Urinary bladder (tissue), 4 donors: ENCODE results near the gene COL13A1. TPM values are rescaled to one million over a fixed set of nuclear protein-coding genes. Genes with fewer than 3 reads are reported as not detected.

Source experiments
- DNase-seq: peaks from one replicate; pipeline ENCODE4 v3.0.0-alpha.2; 2015; ENCODE audit errors: extremely low spot score
- H3K27ac ChIP-seq: one replicate; pipeline ENCODE4 v1.5.1; 2013; ENCODE audit warnings: low read depth, mild to moderate bottlenecking, moderate library complexity
- H3K36me3 ChIP-seq: one replicate; pipeline ENCODE4 v1.6.1; 2013; ENCODE audit warnings: mild to moderate bottlenecking, moderate library complexity; ENCODE audit not compliant: insufficient read depth
- H3K4me1 ChIP-seq: one replicate; pipeline ENCODE4 v1.6.1; 2013; ENCODE audit warnings: mild to moderate bottlenecking, moderate library complexity; ENCODE audit not compliant: insufficient read depth
- H3K4me3 ChIP-seq: one replicate; pipeline ENCODE4 v1.5.1; 2013; ENCODE audit warnings: low read depth, low read length
- WGBS: extraction: QIAGEN DNeasy Blood & Tissue Kit; methylation state at CpG from one replicate; pipeline ENCODE4 v1.1.7; 2013; 5-methylcytosine and 5-hydroxymethylcytosine counted together
- polyA plus RNA-seq: library from polyadenylated mRNA; stranded (reverse); fragments of 200-250 nt; gene quantifications from one replicate; pipeline ENCODE4 v1.2.3, GENCODE V29; 2013
- total RNA-seq: library from RNA; depleted of rRNA; stranded (reverse); fragments of >200 nt; gene quantifications from one replicate; pipeline ENCODE4 v1.2.3, GENCODE V29; 2014
- donor health status: healthy with polysubstance abuse.
- donor health status: healthy.

The COL13A1 gene
- total and polyA plus RNA-seq, 2 donors = 5.7 to 9.2 TPM

GRCh38 chr10:69863580-69863979 is 61.9 kb downstream of the COL13A1 start:
- no peak for DNase-seq
- H3K4me1 ChIP-seq = no peaks in the 10 kb centered on the region
- no peaks in the 10 kb centered on the region for H3K36me3 ChIP-seq
- no peak overlapping the region for H3K4me3 ChIP-seq
- WGBS = 81% methylated on average over 5 of the region's 5 CpGs
- no peak overlapping the region for H3K27ac ChIP-seq

GRCh38 chr10:69864321-69864720 is 62.6 kb downstream of the COL13A1 start:
- Histone ChIP-seq H3K4me3 (no peak overlapping the region), H3K36me3 (no peaks in the 10 kb centered on the region), H3K27ac (no peak overlapping the region), H3K4me1 (no peaks in the 10 kb centered on the region)
- no peak for DNase-seq
- WGBS = 61% methylated on average over 3 of the region's 3 CpGs

- no peaks in the 10 kb centered on the region for H3K4me1 ChIP-seq
- DNase-seq = no peak
- H3K4me3 ChIP-seq = no peak overlapping the region
- WGBS = 91% methylated on average over 1 of the region's 1 CpG
- H3K36me3 ChIP-seq = no peaks in the 10 kb centered on the region
- H3K27ac ChIP-seq = no peak overlapping the region
Observed at GRCh38 chr10:69865450-69865849, 63.7 kb downstream of the COL13A1 start.

- Histone ChIP-seq H3K4me3 (no peak overlapping the region), H3K4me1 (no peaks in the 10 kb centered on the region), H3K27ac (no peak overlapping the region), H3K36me3 (no peaks in the 10 kb centered on the region)
- WGBS = 64% methylated on average over 5 of the region's 5 CpGs
- DNase-seq = no peak
Observed at GRCh38 chr10:69866246-69866687, 64.6 kb downstream of the COL13A1 start.

GRCh38 chr10:69866688-69867461 is 65.2 kb downstream of the COL13A1 start:
- DNase-seq = peak; percentile 64
- 34% methylated on average over 28 of the region's 28 CpGs for WGBS
- Histone ChIP-seq H3K4me3 (no peak overlapping the region), H3K27ac (peak overlapping the region; percentile 42), H3K36me3 (no peaks in the 10 kb centered on the region), H3K4me1 (no peaks in the 10 kb centered on the region)

- Histone ChIP-seq H3K36me3 (no peaks in the 10 kb centered on the region), H3K4me3 (no peak overlapping the region), H3K27ac (no peak overlapping the region), H3K4me1 (no peaks in the 10 kb centered on the region)
- no peak for DNase-seq
- 87% methylated on average over 13 of the region's 13 CpGs for WGBS
Observed at GRCh38 chr10:69867699-69868558, 66.2 kb downstream of the COL13A1 start.

GRCh38 chr10:69868821-69869220 is 67.1 kb downstream of the COL13A1 start:
- H3K4me1 ChIP-seq = no peaks in the 10 kb centered on the region
- 75% methylated on average over 2 of the region's 2 CpGs for WGBS
- H3K27ac ChIP-seq = no peak overlapping the region
- H3K36me3 ChIP-seq = no peaks in the 10 kb centered on the region
- no peak overlapping the region for H3K4me3 ChIP-seq
- no peak for DNase-seq

- H3K4me1 ChIP-seq = no peaks in the 10 kb centered on the region
- H3K36me3 ChIP-seq = no peaks in the 10 kb centered on the region
- H3K4me3 ChIP-seq = no peak overlapping the region
- no peak for DNase-seq
- WGBS = 66% methylated on average over 3 of the region's 3 CpGs
- no peak overlapping the region for H3K27ac ChIP-seq
Observed at GRCh38 chr10:69869291-69869961, 67.7 kb downstream of the COL13A1 start.

- 89% methylated on average over 7 of the region's 7 CpGs for WGBS
- DNase-seq = no peak
- no peaks in the 10 kb centered on the region for H3K4me1 ChIP-seq
Observed at GRCh38 chr10:69870591-69870990, 68.9 kb downstream of the COL13A1 start.

GRCh38 chr10:69871074-69871473 is 69.4 kb downstream of the COL13A1 start:
- Histone ChIP-seq H3K4me3 (no peak overlapping the region), H3K4me1 (no peaks in the 10 kb centered on the region), H3K27ac (no peak overlapping the region), H3K36me3 (no peaks in the 10 kb centered on the region)
- 91% methylated on average over 9 of the region's 9 CpGs for WGBS
- DNase-seq = no peak

More at GRCh38 chr10:69870591-69870990, 68.9 kb downstream of the COL13A1 start:
- no peak overlapping the region for H3K27ac ChIP-seq
- H3K36me3 ChIP-seq = no peaks in the 10 kb centered on the region
- H3K4me3 ChIP-seq = no peak overlapping the region

- Histone ChIP-seq H3K4me3 (no peak overlapping the region), H3K4me1 (no peaks in the 10 kb centered on the region), H3K27ac (no peak overlapping the region), H3K36me3 (no peaks in the 10 kb centered on the region)
- 83% methylated on average over 2 of the region's 2 CpGs for WGBS
- no peak for DNase-seq
Observed at GRCh38 chr10:69872323-69872722, 70.6 kb downstream of the COL13A1 start.

- no peak for DNase-seq
- 87% methylated on average over 4 of the region's 4 CpGs for WGBS
- Histone ChIP-seq H3K4me1 (no peaks in the 10 kb centered on the region), H3K4me3 (no peak overlapping the region), H3K36me3 (no peaks in the 10 kb centered on the region), H3K27ac (no peak overlapping the region)
Observed at GRCh38 chr10:69873135-69873639, 71.5 kb downstream of the COL13A1 start.

- Histone ChIP-seq H3K36me3 (no peaks in the 10 kb centered on the region), H3K27ac (no peak overlapping the region), H3K4me3 (no peak overlapping the region), H3K4me1 (no peaks in the 10 kb centered on the region)
- no peak for DNase-seq
- 54% methylated on average over 6 of the region's 6 CpGs for WGBS
Observed at GRCh38 chr10:69874449-69874848, 72.7 kb downstream of the COL13A1 start.
